Esophagus squamous epithelium (tissue), 4 donors: ENCODE measurements around the gene EXOC3L2.

Experiments
- CTCF ChIP-seq, 6 experiments: fragments of 450-650 bp in 4 of 6; fragments of 200-600 bp in 2 of 6; sonication (generic) in 2 of 6; IDR thresholded peaks; one replicate each; pipeline ENCODE4 v1.5.1; 2016 to 2019; ENCODE audit warnings: antibody characterized with exemption in 6 of 6, mild to moderate bottlenecking in 4 of 6, moderate library complexity in 4 of 6
- POLR2A ChIP-seq, 4 donors: fragments of 450-650 bp; IDR thresholded peaks; one replicate each; pipeline ENCODE4 v1.6.1; 2017; ENCODE audit warnings: antibody characterized with exemption in 4 of 4, mild to moderate bottlenecking in 4 of 4, moderate library complexity in 3 of 4

GRCh38 chr19:45184115-45184514, 61.1 kb downstream of the EXOC3L2 start:
- TF ChIP-seq CTCF (IDR thresholded peaks at IDR 0.05) (no peak), POLR2A (IDR thresholded peaks at IDR 0.05) (no peak)
